ENCODE data around the gene ATXN2.
"Not testable (repeated sequence)": the region's sequence is repeated elsewhere in the genome, so short reads cannot be mapped to it uniquely, and the experiment has no call there.

ATXN2 gene

DNA sequence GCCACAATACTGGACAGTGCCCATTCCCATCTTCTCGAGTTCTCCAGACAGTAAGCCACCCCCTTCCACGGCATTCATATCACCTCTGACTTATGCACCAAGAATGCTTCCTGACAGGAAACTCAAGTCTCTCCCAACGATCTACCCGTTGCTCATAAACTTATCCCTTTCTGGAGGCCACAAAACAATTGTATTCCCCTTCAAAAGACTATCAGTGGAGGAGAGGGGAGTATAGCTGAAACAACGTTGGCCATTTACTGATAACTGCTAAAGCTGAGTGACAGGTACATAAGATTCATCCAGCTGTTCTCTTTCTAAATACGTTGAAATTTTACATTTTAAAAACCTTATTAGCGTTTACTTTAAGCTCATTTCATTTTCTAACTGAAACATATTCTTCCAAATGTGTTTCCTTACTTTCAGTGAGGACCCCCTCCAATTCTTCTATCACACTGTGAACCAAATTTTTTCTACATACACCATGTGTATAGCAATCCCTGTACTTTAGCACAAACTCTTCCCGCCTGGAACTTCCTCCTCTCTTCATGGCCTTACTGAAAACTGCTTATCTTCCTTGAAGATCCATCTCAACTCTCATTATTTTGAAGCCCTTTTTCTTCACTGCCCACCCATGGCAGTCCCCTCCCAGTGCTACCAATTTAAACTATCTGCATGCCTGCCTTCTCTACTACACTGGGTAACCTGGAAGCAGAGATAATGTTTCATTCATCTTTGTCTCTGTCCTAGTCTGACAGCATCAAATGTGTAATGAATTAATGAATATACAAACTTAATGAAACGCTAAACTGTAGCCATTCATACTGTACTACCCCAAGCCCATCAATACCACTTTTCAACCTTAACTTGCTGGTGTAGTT lies 28.8 kb downstream of the ATXN2 start:
- DNase-seq: no peak

DNA sequence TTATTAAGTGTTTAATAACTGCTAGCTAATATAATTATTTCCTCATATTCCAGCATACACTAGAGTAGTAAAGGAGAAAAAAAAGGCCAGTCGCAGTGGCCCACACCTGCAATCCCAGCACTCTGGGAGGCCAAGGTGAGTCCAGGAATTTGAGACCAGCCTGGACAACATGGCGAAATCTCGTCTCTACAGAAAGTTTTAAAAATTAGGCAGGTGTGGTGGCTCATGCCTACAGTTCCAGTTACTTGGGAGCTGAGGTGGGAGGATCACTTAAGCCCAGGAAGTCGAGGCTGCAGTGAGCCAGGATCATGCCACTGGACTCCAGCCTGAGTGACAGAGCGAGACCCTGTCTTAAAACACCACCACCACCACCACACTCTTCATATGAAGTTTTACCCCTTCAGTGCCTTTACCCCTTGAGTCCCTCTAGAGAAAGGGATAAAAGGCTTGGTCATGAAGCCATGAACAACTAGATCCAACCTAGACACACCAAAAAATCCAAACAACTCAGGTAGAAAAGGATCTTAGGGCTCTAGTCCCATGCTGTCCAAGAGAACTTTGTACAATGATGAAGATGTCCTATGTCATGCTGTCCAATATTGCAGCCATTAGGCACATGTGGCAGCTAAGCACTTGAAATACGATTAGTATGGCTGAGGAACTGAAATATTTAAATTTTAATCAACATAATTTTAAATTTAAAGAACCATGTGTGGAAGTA lies 29.6 kb downstream of the ATXN2 start:
- DNase-seq: no peak

- DNase-seq: not testable (repeated sequence)
Observed at GRCh38 chr12:111560844-111561243, 38.3 kb downstream of the ATXN2 start.

DNA sequence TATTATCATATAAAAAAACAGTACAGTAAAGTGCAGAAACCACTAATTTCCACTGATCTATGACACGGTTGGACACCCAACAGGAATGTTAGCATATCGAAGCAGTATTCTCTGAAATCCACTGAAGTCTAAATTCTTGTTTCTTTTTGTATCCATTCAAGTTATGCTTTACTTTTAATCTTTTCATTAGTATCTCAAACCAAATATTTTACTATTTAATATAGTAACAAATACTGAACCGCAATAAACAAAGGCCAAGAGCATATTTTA lies 41.1 kb downstream of the ATXN2 start:
- DNase-seq: no peak

DNA sequence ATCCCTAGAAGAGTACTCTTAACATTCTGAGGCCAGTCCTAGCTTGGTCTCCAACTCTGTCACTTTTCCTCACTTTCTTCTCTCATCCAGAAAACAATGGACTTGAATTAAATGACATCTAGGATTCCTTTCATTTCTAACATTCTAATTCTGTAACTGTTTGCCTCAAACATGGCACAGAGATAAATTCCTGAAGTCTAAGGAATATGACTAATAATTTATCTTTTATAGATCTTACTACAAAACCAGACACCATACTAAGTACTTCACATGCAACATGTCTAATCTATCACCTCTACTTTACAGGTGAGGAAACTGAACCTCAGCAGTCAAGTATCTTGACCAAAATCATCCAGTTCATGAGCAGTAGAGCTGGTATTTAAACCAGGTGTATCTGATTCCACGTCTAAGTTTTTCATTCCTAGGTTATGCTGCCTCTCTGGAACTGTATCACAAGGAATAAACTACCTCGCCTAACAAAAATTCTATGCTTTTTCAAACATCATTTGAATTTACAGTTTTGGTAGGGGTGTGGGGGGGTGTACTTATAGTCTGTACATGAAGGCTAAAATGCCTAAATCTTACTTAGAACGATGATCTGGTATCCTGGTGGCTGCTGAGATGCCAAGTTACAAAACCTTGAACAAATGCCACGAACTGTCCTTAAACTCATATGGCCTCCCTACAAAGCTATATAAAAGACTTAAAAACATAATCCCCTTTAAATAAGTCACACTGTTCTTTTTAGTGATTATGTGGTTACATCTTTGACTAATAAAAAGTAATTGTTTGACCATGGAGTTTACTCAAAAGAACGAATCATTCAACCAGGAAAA lies 41.6 kb downstream of the ATXN2 start:
- DNase-seq: no peak

DNA sequence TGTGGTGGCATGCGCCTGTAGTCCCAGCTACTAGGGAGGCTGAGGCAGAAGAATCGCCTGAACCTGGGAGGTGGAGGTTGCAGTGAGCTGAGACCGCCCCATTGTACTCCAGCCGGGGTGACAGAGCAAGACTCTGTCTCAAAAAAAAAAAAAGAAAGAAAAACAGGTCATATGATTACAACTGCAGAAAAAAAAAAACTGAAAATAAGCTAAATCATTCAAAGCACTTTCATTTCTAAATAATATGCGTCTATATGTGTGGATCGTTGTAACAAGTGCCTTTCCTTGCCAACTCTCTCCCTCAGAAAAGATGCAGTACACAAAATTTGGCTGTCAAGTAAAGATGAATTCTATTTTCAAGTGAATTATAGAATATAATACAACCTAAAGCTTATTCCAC lies 42.4 kb downstream of the ATXN2 start:
- DNase-seq: no peak

GRCh38 chr12:111555313-111555712 lies 43.8 kb downstream of the ATXN2 start:
- DNase-seq: not testable (repeated sequence)

DNA sequence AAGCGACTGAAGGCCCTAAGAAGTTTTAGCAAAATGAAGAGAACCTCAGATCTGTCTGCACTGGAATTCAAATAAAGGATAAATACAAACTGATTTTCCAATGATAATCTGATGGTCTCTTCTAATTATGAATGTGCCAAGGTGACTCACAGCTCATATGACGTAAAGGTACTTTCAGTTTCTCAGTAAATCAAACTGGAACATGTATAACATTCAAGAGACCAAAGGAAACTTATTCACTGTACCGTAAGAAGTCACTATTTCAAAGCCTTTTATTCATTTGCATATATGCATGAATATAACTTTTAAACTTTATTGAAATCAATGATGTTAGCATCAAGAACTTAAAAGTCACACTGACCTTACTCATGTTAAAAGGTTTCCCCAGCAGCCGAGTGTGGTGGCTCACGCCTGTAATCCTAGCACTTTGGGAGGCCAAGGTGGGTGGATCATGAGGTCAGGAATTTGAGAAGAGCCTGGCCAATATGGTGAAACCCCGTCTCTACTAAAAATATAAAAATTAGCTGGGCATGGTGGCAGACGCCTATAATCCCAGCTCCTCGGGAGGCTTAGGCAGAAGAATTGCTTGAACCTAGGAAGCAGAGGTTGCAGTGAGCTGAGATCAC lies 52.2 kb downstream of the ATXN2 start:
- DNase-seq: peak; percentile 52

DNA sequence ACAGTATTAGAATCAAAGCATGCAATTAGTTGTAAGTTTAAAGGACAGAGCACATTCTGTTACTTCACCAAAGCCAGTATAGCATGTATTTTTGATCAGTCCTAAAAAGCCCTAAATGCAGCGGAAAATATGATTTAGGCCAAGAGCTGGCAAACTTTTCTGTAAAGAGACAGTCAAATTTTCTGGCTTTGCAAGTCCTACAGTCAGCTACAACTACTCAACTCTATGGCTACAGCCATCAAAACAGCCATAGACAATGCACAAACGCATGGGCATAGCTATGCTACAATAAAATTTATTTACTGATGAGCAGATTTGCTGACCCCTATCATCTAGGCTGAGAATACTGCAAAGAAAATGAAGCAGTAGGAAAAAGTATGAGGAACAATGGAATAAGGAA lies 52.9 kb downstream of the ATXN2 start:
- no peak for DNase-seq

- DNase-seq: no peak
Observed at GRCh38 chr12:111544032-111544431, 55.1 kb downstream of the ATXN2 start.

DNA sequence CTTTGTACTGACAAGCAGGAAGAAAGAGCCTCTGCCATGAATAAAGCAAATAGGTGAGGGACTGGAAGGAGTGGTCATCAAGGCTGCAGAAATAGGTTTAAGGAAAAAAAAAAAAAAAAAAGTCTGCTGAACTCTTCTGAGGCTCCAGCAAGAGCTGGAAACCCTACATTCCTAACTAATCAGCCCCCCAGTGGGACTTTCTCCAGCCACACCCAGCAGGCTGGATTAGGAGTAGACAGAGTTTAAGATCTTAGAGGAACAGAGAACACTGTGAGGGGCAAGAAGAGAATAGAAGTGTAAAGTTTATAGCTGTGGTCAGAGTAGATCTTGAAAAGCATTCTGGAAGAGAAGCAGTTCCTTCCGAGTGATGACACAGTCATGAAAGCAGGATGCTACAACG lies 66.4 kb downstream of the ATXN2 start:
- DNase-seq: no peak

- DNase-seq: peak; percentile 70
Observed at GRCh38 chr12:111529424-111530368, 69.4 kb downstream of the ATXN2 start.

DNA sequence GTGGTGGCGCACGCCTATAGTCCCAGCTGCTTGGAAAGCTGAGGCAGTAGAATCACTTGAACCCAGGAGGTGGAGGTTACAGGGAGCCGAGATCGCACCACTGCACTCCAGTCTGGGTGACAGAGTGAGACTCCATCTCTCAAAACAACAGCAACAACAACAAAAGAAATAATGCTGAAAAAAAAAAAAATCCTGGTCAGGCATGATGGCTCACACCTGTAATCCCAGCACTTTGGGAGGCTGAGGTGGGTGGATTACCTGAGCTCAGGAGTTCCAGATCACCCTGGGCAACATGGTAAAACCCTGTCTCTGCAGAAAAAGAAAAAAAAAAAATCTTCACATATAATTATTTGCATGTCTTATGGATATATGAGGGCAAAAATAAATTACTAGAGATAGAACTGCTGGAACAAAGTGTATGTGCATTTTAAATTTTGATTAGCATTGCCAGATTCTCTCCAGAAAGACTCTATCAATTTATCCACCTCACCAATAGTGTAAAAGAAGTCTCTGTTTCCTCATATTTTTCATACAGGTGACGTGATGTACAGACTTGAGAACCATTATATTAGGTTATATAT lies 75.4 kb downstream of the ATXN2 start:
- no peak for DNase-seq

DNA sequence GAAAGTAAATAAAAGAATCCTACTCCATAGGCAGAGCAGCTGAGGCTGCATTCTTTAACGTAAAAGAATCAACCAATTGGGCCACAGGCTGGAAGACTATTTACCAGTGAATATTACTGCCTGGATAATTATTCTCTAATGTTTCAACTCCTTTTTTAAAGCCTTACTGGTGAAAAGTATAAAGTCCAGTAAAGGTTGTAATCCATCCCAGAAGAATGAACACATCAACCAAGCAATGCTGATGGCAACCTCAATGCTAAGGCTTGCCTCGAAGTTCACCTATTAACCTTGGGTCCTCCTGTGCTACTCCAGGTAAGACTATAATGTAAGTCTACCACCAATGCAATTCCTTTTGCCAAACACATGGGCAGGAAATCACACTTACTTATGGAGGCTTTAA lies 77.3 kb downstream of the ATXN2 start:
- no peak for DNase-seq

- DNase-seq: no peak
Observed at GRCh38 chr12:111519937-111520336, 79.2 kb downstream of the ATXN2 start.

GRCh38 chr12:111519083-111519482 lies 80.0 kb downstream of the ATXN2 start:
- DNase-seq: no peak

DNA sequence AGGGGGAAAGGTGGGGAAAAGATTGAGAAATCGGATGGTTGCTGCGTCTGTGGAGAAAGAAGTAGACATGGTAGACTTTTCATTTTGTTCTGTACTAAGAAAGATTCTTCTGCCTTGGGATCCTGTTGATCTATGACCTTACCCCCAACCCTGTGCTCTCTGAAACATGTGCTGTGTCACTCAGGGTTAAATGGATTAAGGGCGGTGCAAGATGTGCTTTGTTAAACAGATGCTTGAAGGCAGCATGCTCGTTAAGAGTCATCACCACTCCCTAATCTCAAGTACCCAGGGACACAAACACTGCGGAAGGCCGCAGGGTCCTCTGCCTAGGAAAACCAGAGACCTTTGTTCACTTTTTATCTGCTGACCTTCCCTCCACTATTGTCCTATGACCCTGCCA lies 91.4 kb downstream of the ATXN2 start:
- DNase-seq: not testable (repeated sequence)

DNA sequence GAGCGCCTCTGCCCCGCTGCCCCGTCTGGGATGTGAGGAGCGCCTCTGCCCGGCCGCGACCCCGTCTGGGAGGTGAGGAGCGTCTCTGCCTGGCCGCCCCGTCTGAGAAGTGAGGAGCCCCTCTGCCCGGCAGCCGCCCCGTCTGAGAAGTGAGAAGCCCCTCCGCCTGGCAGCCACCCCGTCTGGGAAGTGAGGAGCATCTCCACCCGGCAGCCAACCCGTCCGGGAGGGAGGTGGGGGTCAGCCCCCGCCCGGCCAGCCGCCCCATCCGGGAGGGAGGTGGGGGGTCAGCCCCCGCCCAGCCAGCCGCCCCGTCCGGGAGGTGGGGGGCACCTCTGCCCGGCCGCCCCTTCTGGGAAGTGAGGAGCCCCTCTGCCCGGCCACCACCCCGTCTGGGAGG lies 91.9 kb downstream of the ATXN2 start:
- DNase-seq: not testable (repeated sequence)

GRCh38 chr12:111506260-111506659 lies 92.9 kb downstream of the ATXN2 start:
- no peak for DNase-seq

GRCh38 chr12:111505601-111506036 lies 93.5 kb downstream of the ATXN2 start:
- DNase-seq: no peak

DNA sequence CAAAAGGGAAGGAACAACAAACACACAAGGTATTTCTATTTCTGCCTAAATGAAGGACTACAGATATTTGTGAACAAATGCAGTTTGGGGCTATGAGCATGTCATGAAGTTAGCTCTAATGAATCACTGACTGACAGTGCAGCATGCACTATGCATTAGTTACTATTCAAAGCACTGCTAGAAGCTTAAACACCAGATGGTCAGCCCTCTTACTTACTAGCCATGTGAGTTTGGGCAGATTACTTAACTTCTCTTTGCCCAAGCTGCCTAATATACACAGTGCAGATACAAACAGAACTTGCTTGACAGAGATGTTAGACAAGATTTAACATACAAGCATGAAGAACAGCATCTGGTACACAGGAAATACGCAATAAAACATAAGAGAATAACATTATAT lies 96.0 kb downstream of the ATXN2 start:
- DNase-seq: no peak

DNA sequence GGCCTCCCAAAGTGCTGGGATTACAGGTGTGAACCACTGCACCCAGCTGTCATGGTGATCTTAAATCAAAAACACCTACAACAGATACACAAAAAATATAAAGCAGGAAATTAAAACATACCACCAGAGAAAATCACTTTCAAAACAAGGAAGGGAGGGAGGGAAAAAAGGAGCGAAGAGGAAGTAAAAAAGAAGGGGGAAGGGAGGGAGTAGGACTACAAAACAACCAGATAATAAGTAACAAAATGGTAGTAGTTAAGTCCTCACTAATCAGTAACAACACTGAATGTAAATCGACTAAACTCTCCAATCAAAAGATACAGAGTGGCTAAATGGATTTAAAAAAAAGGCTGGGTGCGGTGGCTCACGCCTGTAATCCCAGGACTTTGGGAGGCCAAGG lies 104.4 kb downstream of the ATXN2 start:
- no peak for DNase-seq
